ENCODE measurements around the gene STOM.
A peak's percentile ranks its signal among the peaks of the same experiment; 100 is the strongest.

STOM gene

GRCh38 chr9:121371495-121372061, 1.5 kb upstream of the STOM start:
- H3K27me3 ChIP-seq (ENCODE audit: control insufficient read depth in 3 of 3, insufficient read depth in 3 of 3, low read depth in 1 of 3, low read length in 3 of 3): peaks cover 0 to 39% (median 0%) of the 10 kb centered on the region in 3 experiments
- WGBS, 2 donors (ENCODE audit: extremely low coverage in 2 of 2, insufficient read length in 2 of 2, insufficient replicate concordance in 1 of 2): no CpG with 5 or more reads among the region's 4 CpGs
- H3K9me3 ChIP-seq (replicated peaks in 1 of 2; ENCODE audit: control insufficient read depth in 2 of 2, insufficient read depth in 1 of 2, low read depth in 1 of 2, low read length in 2 of 2): peaks cover 4% of the 10 kb centered on the region in 2 donors
- no peak overlapping the region for H2BK120ac ChIP-seq (ENCODE audit: low read depth, low read length)
- H3K18ac ChIP-seq (ENCODE audit: low read length): no peak overlapping the region
- DNase-seq (ENCODE audit: low spot score): no peak
- peaks cover 2 to 4% of the 10 kb centered on the region in 2 donors for H3K4me1 ChIP-seq (ENCODE audit: control insufficient read depth in 2 of 2, insufficient read depth in 1 of 2, low read depth in 1 of 2, low read length in 2 of 2)
- no peak overlapping the region for H2BK12ac ChIP-seq (ENCODE audit: low read length)
- no peak overlapping the region for H3K27ac ChIP-seq (replicated peaks; ENCODE audit: low read length)
- no peak overlapping the region for H3K4ac ChIP-seq (ENCODE audit: low read length)
- no peak overlapping the region for H3K9ac ChIP-seq (ENCODE audit: low read depth, low read length, poor library complexity)
- no peak overlapping the region for H2AK5ac ChIP-seq (ENCODE audit: low read depth, low read length)
- no peak overlapping the region for H2BK15ac ChIP-seq (ENCODE audit: low read length)
- no peak overlapping the region for H4K8ac ChIP-seq (ENCODE audit: low read depth, low read length)
- no peak overlapping the region for H3K4me3 ChIP-seq (ENCODE audit: low read length in 2 of 2)
- no peak overlapping the region for H4K91ac ChIP-seq (ENCODE audit: low read depth, low read length, poor library complexity)
- peaks cover 4% of the 10 kb centered on the region for H3K79me1 ChIP-seq (ENCODE audit: low read depth, low read length)
- no peak overlapping the region for H3K14ac ChIP-seq (ENCODE audit: low read length)
- H2AFZ ChIP-seq (ENCODE audit: low read length): no peak overlapping the region
- H3K36me3 ChIP-seq (replicated peaks in 1 of 2; ENCODE audit: control insufficient read depth in 2 of 2, insufficient read depth in 2 of 2, low read length in 2 of 2): no peaks in the 10 kb centered on the region
- no peak overlapping the region for H3K23ac ChIP-seq (ENCODE audit: low read depth, low read length, poor library complexity)
- H2BK5ac ChIP-seq (ENCODE audit: low read length): no peak overlapping the region
- no peak overlapping the region for H3K4me2 ChIP-seq (ENCODE audit: insufficient read depth, low read length, poor library complexity, severe bottlenecking)

- Histone ChIP-seq H3K79me1 (ENCODE audit: low read depth, low read length) (peaks cover 4% of the 10 kb centered on the region), H3K4me2 (ENCODE audit: insufficient read depth, low read length, poor library complexity, severe bottlenecking) (no peak overlapping the region), H3K23ac (ENCODE audit: low read depth, low read length, poor library complexity) (no peak overlapping the region), H4K91ac (ENCODE audit: low read depth, low read length, poor library complexity) (no peak overlapping the region), H2BK5ac (ENCODE audit: low read length) (no peak overlapping the region), H2AK5ac (ENCODE audit: low read depth, low read length) (no peak overlapping the region), H3K27ac (replicated peaks; ENCODE audit: low read length) (no peak overlapping the region), H2BK15ac (ENCODE audit: low read length) (no peak overlapping the region), H3K4me1 (ENCODE audit: control insufficient read depth in 2 of 2, insufficient read depth in 1 of 2, low read depth in 1 of 2, low read length in 2 of 2) (peaks cover 2 to 4% of the 10 kb centered on the region in 2 donors), H3K4me3 (ENCODE audit: low read length in 2 of 2) (no peak overlapping the region), H4K8ac (ENCODE audit: low read depth, low read length) (no peak overlapping the region), H3K18ac (ENCODE audit: low read length) (no peak overlapping the region), H3K4ac (ENCODE audit: low read length) (no peak overlapping the region), H3K9ac (ENCODE audit: low read depth, low read length, poor library complexity) (no peak overlapping the region), H3K9me3 (replicated peaks in 1 of 2; ENCODE audit: control insufficient read depth in 2 of 2, insufficient read depth in 1 of 2, low read depth in 1 of 2, low read length in 2 of 2) (peaks cover 4% of the 10 kb centered on the region in 2 donors), H2AFZ (ENCODE audit: low read length) (peak overlapping the region; percentile 95), H3K27me3 (ENCODE audit: control insufficient read depth in 3 of 3, insufficient read depth in 3 of 3, low read depth in 1 of 3, low read length in 3 of 3) (peaks cover 0 to 39% (median 0%) of the 10 kb centered on the region in 3 experiments), H3K36me3 (replicated peaks in 1 of 2; ENCODE audit: control insufficient read depth in 2 of 2, insufficient read depth in 2 of 2, low read length in 2 of 2) (no peaks in the 10 kb centered on the region), H2BK12ac (ENCODE audit: low read length) (no peak overlapping the region), H3K14ac (ENCODE audit: low read length) (no peak overlapping the region), H2BK120ac (ENCODE audit: low read depth, low read length) (no peak overlapping the region)
- WGBS, 2 donors (ENCODE audit: extremely low coverage in 2 of 2, insufficient read length in 2 of 2, insufficient replicate concordance in 1 of 2): no CpG with 5 or more reads among the region's 8 CpGs
- no peak for DNase-seq (ENCODE audit: low spot score)
Observed at GRCh38 chr9:121368745-121369144, 1.3 kb downstream of the STOM start.

GRCh38 chr9:121368138-121368522, 1.9 kb downstream of the STOM start:
- peaks cover 4% of the 10 kb centered on the region in 2 donors for H3K9me3 ChIP-seq (replicated peaks in 1 of 2; ENCODE audit: control insufficient read depth in 2 of 2, insufficient read depth in 1 of 2, low read depth in 1 of 2, low read length in 2 of 2)
- H3K79me1 ChIP-seq (ENCODE audit: low read depth, low read length): peaks cover 4% of the 10 kb centered on the region
- no peak overlapping the region for H3K4me2 ChIP-seq (ENCODE audit: insufficient read depth, low read length, poor library complexity, severe bottlenecking)
- H3K4ac ChIP-seq (ENCODE audit: low read length): no peak overlapping the region
- no peak overlapping the region for H2BK15ac ChIP-seq (ENCODE audit: low read length)
- peaks cover 5 to 6% of the 10 kb centered on the region in 2 donors for H3K4me1 ChIP-seq (ENCODE audit: control insufficient read depth in 2 of 2, insufficient read depth in 1 of 2, low read depth in 1 of 2, low read length in 2 of 2)
- no peak overlapping the region for H3K14ac ChIP-seq (ENCODE audit: low read length)
- H2AK5ac ChIP-seq (ENCODE audit: low read depth, low read length): no peak overlapping the region
- DNase-seq (ENCODE audit: low spot score): no peak
- no peak overlapping the region for H3K23ac ChIP-seq (ENCODE audit: low read depth, low read length, poor library complexity)
- H3K27me3 ChIP-seq (ENCODE audit: control insufficient read depth in 3 of 3, insufficient read depth in 3 of 3, low read depth in 1 of 3, low read length in 3 of 3): peaks cover 0 to 37% (median 0%) of the 10 kb centered on the region in 3 experiments
- no peak overlapping the region for H3K4me3 ChIP-seq (ENCODE audit: low read length in 2 of 2)
- no peak overlapping the region for H3K9ac ChIP-seq (ENCODE audit: low read depth, low read length, poor library complexity)
- no peak overlapping the region for H3K18ac ChIP-seq (ENCODE audit: low read length)
- H2AFZ ChIP-seq (ENCODE audit: low read length): peak overlapping the region; percentile 17
- no CpG with 5 or more reads among the region's 1 CpG for WGBS, 2 donors (ENCODE audit: extremely low coverage in 2 of 2, insufficient read length in 2 of 2, insufficient replicate concordance in 1 of 2)
- H3K27ac ChIP-seq (replicated peaks; ENCODE audit: low read length): peak overlapping the region; percentile 21
- H4K8ac ChIP-seq (ENCODE audit: low read depth, low read length): no peak overlapping the region
- H2BK12ac ChIP-seq (ENCODE audit: low read length): no peak overlapping the region
- no peak overlapping the region for H4K91ac ChIP-seq (ENCODE audit: low read depth, low read length, poor library complexity)
- H2BK120ac ChIP-seq (ENCODE audit: low read depth, low read length): no peak overlapping the region
- H2BK5ac ChIP-seq (ENCODE audit: low read length): no peak overlapping the region
- no peaks in the 10 kb centered on the region for H3K36me3 ChIP-seq (replicated peaks in 1 of 2; ENCODE audit: control insufficient read depth in 2 of 2, insufficient read depth in 2 of 2, low read length in 2 of 2)

GRCh38 chr9:121367306-121368137, 2.5 kb downstream of the STOM start:
- WGBS, 2 donors (ENCODE audit: extremely low coverage in 2 of 2, insufficient read length in 2 of 2, insufficient replicate concordance in 1 of 2): no CpG with 5 or more reads among the region's 4 CpGs
- peaks cover 0 to 31% (median 0%) of the 10 kb centered on the region in 3 experiments for H3K27me3 ChIP-seq (ENCODE audit: control insufficient read depth in 3 of 3, insufficient read depth in 3 of 3, low read depth in 1 of 3, low read length in 3 of 3)
- no peak for DNase-seq (ENCODE audit: low spot score)
- H2BK5ac ChIP-seq (ENCODE audit: low read length): no peak overlapping the region
- H3K4me3 ChIP-seq (ENCODE audit: low read length in 2 of 2): no peak overlapping the region
- no peak overlapping the region for H4K91ac ChIP-seq (ENCODE audit: low read depth, low read length, poor library complexity)
- no peak overlapping the region for H4K8ac ChIP-seq (ENCODE audit: low read depth, low read length)
- no peak overlapping the region for H3K9ac ChIP-seq (ENCODE audit: low read depth, low read length, poor library complexity)
- no peak overlapping the region for H2BK12ac ChIP-seq (ENCODE audit: low read length)
- peaks cover 4% of the 10 kb centered on the region for H3K79me1 ChIP-seq (ENCODE audit: low read depth, low read length)
- H3K4ac ChIP-seq (ENCODE audit: low read length): no peak overlapping the region
- peak overlapping the region; percentile 43 for H3K27ac ChIP-seq (replicated peaks; ENCODE audit: low read length)
- peaks cover 4% of the 10 kb centered on the region in 2 donors for H3K9me3 ChIP-seq (replicated peaks in 1 of 2; ENCODE audit: control insufficient read depth in 2 of 2, insufficient read depth in 1 of 2, low read depth in 1 of 2, low read length in 2 of 2)
- H2BK120ac ChIP-seq (ENCODE audit: low read depth, low read length): no peak overlapping the region
- no peak overlapping the region for H3K23ac ChIP-seq (ENCODE audit: low read depth, low read length, poor library complexity)
- no peak overlapping the region for H2AK5ac ChIP-seq (ENCODE audit: low read depth, low read length)
- H3K4me1 ChIP-seq (ENCODE audit: control insufficient read depth in 2 of 2, insufficient read depth in 1 of 2, low read depth in 1 of 2, low read length in 2 of 2): peaks cover 5 to 7% of the 10 kb centered on the region in 2 donors
- H3K14ac ChIP-seq (ENCODE audit: low read length): no peak overlapping the region
- H3K4me2 ChIP-seq (ENCODE audit: insufficient read depth, low read length, poor library complexity, severe bottlenecking): peak overlapping the region; percentile 24
- no peak overlapping the region for H2BK15ac ChIP-seq (ENCODE audit: low read length)
- H3K18ac ChIP-seq (ENCODE audit: low read length): no peak overlapping the region
- peak overlapping the region; percentile 17 for H2AFZ ChIP-seq (ENCODE audit: low read length)
- H3K36me3 ChIP-seq (replicated peaks in 1 of 2; ENCODE audit: control insufficient read depth in 2 of 2, insufficient read depth in 2 of 2, low read length in 2 of 2): no peaks in the 10 kb centered on the region
